CD4-positive, alpha-beta T cell treated with Interleukin-15 for 4 hours (primary cell): ENCODE results near the gene COL3A1.

ENCODE experiments used
- DNase-seq: peaks from one replicate; pipeline ENCODE4 v3.0.0-alpha.2; 2020; ENCODE audit warnings: low spot score

COL3A1 gene

DNA sequence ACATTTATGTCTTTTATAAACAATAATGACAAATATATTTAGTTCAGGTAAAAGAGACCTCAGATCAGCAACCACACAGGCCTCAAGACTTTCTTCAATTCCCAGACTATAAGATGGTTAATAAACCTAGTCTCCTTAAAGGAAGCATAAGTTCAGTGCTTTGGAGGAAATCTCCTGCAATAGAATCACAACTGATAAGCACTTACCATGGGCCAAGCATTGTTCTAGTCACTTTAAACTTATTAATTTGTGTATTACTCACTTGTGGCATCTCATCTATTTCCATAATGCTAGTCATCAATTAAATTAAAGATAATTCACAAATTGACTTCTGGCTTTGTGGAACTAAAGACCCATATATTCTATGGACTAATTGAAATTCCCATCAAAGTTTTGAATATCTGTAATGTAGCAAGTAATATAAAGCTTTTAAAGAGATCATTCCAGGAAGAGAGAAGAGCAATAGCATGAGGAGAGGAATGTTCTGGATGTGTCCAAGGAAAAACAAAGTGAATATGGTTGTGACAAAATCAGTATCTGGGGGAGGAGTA, 42.2 kb downstream of the COL3A1 start:
- no peak for DNase-seq

DNA sequence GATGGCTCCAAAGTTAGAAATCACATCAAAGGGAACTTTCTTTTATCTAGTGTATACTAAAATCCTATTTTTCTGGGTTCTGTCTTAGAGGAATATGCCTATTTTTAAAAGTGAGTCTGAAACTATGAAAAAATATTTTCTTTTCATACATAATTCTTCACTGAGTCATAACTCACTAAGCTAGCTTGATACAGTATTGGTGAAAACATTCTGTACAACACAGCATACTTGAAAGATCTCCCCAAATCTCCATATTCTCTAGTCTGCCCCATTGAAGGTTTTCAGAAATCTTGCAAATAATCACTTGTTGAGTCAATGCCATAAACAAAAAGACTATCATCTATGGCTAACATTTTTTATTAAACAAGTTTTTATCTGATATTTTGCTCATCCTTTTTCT, 44.5 kb downstream of the COL3A1 start:
- DNase-seq: no peak

DNA sequence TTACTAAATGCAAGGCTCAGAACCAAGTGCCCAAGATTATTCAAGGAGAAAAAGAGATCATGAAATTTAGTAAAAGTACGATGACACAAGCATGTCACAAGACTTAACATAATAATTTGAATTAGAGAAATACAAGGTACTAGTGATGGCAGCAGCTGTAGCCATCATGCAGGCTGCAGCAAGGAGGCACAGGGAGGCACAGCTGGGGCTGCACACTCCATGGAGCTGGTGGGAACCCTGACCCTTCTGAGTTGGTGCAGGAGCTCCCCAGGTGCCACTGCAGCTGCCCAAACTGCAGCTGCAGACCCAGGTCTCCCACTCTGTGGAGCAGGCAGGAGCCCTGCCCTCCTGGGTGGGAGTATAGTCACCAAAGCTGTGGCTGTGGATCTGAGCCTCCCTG, 46.0 kb downstream of the COL3A1 start:
- DNase-seq: no peak

DNA sequence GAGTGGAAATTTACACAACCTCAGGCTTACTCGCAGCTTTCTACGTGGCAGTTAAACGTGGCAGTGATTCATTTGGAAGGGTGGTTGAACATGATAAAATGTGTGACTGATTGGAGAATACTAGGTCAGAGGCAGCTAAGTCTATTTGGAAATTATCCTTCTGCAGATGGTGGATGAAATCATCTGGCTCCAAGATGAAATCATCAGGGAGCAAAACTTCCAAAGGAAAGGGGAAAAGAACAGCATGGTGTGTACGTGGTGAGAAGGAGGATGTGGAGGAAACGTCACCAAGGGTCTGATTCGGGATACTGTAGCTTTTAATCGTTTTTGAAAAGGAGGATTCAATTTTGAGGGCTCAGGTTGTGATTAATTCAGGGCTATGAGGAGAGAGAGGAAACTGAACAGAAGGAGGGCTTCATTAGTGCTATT, 47.9 kb downstream of the COL3A1 start:
- no peak for DNase-seq

DNA sequence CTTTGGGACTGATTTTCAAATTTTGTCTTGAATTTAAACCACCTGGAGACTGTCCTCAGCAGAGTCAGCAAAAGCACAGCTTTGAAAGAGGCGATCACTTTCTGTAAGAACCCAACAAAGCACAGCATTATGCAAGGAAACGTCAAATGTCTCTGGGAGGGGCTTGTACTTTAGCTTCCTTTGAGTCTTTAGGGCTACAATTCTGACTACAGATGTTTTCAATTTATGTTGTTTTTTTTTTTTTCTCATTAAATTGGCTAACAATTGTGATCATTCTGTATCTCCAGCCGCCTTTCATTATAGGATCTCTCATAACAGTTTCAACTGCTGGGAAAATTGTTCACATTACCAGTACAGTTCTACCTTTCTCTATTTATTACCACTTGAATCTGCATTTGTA, 48.3 kb downstream of the COL3A1 start:
- DNase-seq: no peak

DNA sequence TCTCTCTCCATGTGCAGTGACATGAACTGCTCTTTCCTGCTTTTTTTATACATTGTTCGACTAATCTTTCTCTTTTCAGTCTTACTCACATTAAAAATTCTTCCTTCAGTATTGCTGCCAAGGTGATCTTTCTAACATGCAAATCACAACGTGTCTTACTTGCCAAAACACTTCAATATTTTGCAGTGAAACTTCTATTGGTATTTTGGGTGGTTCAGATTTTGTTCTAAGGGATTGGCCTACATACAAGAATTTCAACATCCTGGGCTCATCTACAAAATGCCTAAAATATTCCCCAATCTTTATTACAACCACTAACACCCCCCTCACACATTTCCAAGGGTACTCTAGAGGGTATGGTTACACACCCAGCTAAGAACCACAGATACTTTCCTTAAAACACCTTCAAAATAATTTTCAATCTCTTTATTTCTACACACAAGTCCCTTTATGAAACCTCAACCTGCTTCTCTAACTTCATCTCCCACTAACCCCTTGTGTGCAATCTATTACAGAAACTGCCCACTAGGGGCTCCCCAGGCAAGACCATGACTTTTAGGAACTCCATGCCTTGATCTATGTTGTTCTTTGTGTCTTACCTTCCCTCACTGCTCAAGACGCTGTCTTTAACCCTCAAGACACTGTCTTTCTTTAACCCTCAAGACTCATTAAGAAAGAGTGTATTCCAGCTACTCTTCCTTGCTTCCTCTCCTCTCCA, 50.9 kb downstream of the COL3A1 start:
- DNase-seq: no peak

DNA sequence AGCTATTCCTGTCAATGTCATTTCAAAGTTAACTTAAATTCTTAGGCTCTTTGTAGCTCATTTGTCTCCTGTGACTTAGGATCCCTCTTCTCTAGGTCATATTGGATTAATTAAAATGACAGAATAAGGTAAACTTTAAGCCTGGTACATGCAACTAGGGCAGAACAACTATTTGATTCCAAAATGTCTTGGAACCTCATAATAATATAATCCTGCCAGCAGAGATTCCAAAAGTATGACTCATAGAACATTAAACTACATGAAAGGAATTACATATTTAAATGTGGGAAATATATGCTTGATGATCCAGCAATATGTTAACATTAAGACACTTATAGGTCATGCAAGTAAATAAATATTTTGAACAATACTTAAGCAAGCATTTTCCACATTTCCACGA, 63.3 kb downstream of the COL3A1 start:
- no peak for DNase-seq

DNA sequence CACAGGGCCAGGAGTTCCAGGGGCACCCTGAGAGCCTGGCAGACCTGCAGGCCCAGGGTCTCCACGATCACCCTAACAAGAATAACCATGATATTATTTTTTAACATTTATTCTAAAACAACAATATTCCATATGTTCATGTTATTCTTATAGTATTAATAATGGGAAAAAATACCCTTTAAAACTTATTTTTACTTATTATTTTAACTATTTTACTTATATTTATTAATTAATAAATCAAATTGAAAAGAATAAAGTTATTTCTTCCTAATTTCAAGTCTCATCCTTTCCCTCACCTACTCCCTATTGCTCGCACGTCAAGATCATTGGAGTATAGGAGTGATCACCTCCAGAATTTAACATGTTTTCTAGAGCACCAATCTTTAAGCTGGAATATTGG, 71.7 kb downstream of the COL3A1 start:
- no peak for DNase-seq

DNA sequence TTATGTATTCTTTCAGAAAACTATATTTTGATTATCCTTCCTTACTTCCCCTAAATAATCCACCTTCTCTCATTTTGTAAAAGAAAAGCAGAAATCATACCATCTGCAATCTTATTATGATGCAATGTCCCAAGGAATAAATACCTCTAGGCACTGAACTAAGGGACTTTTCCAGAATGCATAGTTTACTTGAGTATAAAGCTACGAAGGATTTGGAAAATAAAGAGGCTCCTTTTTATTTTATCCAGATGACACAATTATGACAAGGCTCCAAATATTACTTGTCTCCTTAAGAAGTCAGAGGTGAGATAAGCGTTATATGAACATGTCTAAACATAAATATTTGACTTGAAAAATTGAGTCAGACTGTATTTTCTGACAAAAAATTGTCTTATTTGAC, 72.1 kb downstream of the COL3A1 start:
- no peak for DNase-seq

DNA sequence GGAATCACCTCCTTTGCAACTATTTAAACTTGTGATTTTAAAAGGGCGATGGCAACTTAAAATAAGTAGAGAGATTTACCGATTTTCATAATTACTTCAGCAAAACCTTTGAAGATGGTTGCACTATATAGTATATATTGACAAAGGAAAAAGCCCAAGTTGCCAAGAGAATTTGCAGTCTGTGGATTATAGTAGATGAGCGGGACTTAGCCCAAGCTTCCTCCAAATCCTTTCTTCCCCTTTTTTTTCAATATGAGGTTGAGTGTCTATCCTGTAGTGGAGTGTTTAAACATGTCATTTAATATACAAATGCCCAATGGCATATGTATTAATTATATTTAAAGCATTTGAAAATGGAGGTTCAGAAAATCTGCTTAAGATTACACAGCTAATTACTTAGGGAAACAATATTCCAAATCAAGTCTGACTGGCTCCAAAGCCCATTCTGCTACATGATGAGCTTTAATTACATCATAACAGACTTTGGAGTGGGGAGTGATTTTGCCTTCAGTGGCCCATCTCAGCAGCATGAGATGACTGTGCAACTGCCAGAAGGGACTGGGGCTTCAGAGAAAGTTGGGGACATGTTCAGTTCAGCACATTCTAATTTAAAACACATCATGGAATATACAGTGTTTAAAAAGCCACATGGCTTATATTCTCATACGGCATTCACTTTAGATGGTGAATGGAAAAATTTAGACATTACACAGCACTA, 73.2 kb downstream of the COL3A1 start:
- no peak for DNase-seq

DNA sequence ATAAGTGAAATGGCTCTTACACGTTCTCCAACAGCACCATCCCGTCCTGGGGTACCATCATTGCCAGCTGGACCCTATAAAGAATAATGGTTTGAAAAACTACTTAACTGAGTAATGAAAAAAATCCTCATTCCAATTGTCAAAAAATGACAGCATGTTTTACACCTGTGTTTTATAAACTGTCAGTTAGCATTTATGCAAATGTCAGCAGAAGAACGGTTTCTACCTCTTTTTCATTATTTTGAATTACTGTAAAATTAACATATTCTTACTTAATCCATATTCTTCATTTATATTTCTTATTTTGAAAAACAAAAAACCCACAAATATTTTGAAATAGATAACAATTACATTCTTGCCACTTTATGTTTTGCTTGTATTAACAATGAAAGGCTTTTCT, 74.0 kb downstream of the COL3A1 start:
- DNase-seq: no peak

DNA sequence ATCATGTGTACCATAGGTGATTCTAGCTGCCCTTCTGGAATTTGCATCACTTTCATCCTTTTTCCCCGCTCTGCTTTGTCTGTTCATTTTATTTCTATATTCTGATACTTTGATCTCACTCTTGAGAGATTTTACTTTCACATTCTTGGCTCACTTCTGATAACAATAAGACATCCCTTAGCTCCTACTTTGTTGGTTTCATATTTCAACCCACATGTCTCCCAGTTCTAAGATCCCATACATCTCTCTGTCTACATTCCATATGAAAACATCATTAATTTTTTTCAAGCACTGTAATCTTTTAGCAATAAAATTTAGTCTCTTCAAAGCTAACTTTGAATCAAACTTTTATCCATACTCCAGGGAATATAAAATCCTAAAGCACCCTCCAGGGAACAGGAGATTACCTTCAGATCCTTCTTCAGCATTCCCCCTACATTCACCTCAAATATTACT, 75.6 kb downstream of the COL3A1 start:
- no peak for DNase-seq

DNA sequence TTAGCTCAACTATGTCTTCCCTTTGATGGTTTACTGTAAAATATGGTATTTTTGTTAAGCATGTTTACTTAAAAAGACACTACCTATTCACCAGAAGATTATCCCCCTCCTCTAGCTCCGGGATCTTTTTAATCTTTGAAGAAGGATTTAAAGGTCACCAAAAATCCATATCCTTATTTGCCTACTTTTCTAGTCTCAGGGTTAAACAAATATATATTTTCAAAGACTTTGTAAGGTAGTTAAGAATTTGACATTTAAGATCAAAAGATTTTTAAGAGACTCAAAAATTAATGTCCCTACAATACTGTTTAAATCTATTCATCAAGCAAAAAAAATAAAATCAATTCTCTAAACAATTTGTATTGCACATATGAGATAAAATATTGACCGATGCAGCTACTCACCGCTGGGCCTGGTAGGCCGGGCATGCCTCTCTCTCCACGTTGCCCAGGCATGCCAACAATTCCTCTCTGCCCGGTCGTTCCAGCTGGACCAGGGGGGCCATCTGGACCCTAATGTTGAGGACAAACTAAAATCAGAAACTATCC, 76.1 kb downstream of the COL3A1 start:
- no peak for DNase-seq

DNA sequence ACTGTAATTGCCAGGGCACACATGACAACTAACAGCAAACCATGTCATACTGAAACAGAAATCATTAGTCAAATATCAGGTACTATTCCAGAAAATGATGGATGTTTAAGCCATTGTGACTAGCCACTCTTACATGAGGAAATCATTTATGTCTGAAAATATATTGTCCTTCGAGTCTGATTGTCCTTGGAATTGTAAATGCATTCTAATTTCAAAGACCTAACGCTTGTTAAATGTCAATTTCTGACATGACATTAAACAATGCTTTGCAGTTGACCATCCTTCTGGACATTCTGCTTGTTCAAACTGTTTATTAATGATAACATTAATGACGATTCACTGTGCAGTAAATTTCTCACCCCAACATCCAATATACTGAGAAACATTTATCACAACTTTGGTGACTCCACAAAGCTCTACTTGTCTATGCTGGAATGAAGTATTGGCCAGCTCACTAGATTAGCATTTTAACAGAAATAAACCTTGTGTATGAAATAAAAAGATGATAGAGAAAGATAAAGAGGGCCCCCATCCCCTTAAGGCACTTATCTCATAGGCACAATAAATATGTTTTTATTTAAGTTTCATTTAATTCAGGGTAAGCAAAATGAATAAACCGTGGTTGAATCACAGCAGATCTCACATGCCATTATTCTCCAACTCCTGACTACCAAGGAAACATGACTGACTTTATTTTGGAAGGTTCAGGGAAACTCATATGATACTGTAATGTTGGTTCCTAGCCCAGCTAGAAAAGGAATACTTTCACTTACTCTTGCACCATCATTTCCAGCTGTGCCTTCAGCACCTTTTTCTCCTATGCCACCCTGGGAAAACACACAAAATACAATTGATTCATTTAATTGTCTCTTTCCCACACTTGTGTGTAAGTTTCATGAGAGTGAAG, 82.3 kb downstream of the COL3A1 start:
- no peak for DNase-seq

DNA sequence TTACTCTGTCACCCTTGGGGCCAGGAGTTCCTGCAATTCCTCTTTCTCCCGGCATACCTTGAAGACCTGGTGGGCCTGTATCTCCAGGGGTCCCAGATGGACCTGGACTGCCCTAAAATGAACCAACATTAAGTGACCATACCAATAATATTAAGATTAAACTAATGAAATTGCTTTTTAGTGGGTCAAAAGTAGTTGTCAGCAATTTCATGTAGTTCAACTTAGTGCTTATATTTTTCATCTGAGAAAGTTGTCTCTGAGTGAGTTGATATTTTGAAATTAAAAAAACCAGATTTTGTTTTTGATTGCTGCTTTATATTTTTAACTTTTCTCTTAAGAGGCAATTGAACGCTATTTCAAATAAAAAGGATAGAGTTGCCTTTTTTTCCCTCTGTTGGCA, 83.1 kb downstream of the COL3A1 start:
- no peak for DNase-seq

DNA sequence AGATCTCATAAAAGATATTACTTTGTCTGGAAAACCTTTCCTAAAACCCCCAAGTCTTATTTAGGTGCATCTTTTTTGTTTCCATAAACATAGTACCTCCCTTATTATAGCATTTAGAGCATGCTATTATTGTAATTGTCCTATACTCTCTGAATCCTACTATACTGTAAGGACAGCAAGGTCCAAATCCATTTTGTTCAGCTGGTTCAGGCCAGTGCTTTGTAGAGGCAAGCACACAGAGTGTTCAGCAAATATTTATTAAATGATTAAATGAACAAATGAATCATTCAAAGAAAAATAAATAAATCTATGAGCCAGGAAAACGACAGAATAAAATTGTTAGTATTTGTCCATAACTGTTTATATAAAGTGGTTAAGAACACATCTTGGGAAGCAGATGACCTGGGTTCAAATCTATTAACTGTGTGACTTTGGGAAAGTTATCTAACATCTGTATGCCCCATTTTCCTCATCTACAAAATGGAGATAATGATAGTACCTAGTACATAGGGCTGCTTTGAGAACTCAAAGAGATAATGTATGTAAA, 86.0 kb downstream of the COL3A1 start:
- no peak for DNase-seq
